GM10266 (cell line): ENCODE data around the gene ATP12A.

ENCODE experiments used
- DNase-seq: peaks from one replicate; pipeline ENCODE4 v3.0.0; 2012; ENCODE audit errors: extremely low spot score
- CTCF ChIP-seq: IDR thresholded peaks from 2 replicates; pipeline ENCODE4 v1.5.1; 2012; ENCODE audit warnings: mild to moderate bottlenecking, low read depth; ENCODE audit not compliant: control insufficient read depth, insufficient read depth; ENCODE audit errors: missing control alignments

The ATP12A gene

GRCh38 chr13:24680258-24680920 lies at the start of gene ATP12A:
Gene ATP12A (plus strand): TSS chr13:24680408. CDS start chr13:24680744, 336 bp downstream.
- TF ChIP-seq CTCF, result no peak
- DNase-seq, result no peak

- no peak for TF ChIP-seq CTCF
- DNase-seq, result no peak
These were observed 49.2 kb upstream of the ATP12A start for GRCh38 chr13:24630851-24631620.

GRCh38 chr13:24631922-24632321 lies 48.3 kb upstream of the ATP12A start:
- no peak for TF ChIP-seq CTCF

GRCh38 chr13:24632382-24633121 lies 47.7 kb upstream of the ATP12A start:
- no peak for TF ChIP-seq CTCF
- DNase-seq, result no peak

More at GRCh38 chr13:24631922-24632321, 48.3 kb upstream of the ATP12A start:
- DNase-seq, result no peak

GRCh38 chr13:24636776-24637175 lies 43.4 kb upstream of the ATP12A start:
- no peak for DNase-seq
- no peak for TF ChIP-seq CTCF

- no peak for TF ChIP-seq CTCF
- no peak for DNase-seq
These were observed 42.1 kb upstream of the ATP12A start for GRCh38 chr13:24638096-24638495.
